ENCODE data around the gene MAL.

The MAL gene

DNA sequence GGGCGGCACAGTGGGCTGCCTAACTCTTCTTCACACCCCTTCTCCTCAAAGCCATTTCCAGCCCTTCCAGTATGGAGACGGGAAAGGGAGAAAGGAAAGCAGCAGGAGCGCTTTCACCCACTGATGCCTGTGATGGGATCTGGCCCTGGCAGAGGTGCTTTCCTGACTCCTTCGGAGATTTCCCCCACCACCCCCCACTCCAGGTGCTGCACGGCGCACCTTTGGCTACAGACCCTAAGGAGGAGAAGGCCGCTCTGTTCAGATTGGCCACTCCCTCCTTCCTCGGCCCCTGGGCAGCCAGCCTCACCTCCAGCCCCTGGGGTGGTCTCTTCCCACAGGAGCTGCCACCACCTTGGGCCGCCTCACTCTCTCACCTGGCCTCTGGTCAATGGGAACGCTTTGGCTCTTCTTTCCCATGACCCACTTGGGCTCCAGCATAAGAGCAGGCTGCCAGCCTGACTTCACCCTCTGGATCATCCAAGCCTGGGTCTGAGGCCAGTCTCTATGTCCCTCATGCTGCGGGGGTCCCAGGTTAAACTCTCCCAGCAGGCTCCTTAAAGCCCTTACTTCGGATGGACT is 18.4 kb upstream of the MAL start:
- no peak for TF ChIP-seq FOXP2 (optimal IDR thresholded peaks at IDR 0.05; ENCODE audit: borderline replicate concordance, extremely low read depth, extremely low read length, insufficient read depth)
- no peak for TF ChIP-seq POLR2AphosphoS5 (IDR thresholded peaks at IDR 0.05; ENCODE audit: low read depth, low read length)
- no peak for TF ChIP-seq REST (IDR thresholded peaks at IDR 0.05; ENCODE audit: insufficient read depth in 1 of 2, low read depth in 2 of 2, low read length in 2 of 2)
- no peak for TF ChIP-seq TAF1 (IDR thresholded peaks at IDR 0.05; ENCODE audit: borderline replicate concordance, insufficient read depth, low read length)
- no peak for TF ChIP-seq SIN3A (IDR thresholded peaks at IDR 0.05; ENCODE audit: borderline replicate concordance, insufficient read depth, low read length)

DNA sequence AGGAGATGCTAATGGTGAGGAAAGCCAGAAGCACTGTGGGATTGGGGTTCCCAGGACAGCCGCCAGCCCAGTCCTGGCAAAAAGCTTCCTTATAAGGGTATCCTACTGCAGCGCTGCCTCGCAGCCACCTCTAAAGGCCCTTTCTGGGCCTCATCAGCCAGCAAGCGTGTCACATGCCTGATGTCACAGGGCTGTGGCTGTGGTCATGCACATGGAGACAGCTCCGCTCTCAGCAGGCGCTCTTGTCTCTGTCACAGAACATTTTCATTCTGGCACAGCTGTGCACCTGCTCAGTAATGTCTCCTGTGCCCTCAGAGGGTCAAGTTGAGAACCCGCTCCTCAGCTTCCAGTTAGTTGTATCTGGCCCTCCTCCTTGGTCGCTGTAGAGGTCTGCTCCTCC is 17.7 kb upstream of the MAL start:
- TF ChIP-seq SIN3A (IDR thresholded peaks at IDR 0.05; ENCODE audit: borderline replicate concordance, insufficient read depth, low read length) (no peak), TAF1 (IDR thresholded peaks at IDR 0.05; ENCODE audit: borderline replicate concordance, insufficient read depth, low read length) (no peak), POLR2AphosphoS5 (IDR thresholded peaks at IDR 0.05; ENCODE audit: low read depth, low read length) (no peak), REST (IDR thresholded peaks at IDR 0.05; ENCODE audit: insufficient read depth in 1 of 2, low read depth in 2 of 2, low read length in 2 of 2) (no peak), FOXP2 (optimal IDR thresholded peaks at IDR 0.05; ENCODE audit: borderline replicate concordance, extremely low read depth, extremely low read length, insufficient read depth) (no peak)

- TF ChIP-seq REST (IDR thresholded peaks at IDR 0.05; ENCODE audit: insufficient read depth in 1 of 2, low read depth in 2 of 2, low read length in 2 of 2): no peak
Observed at GRCh38 chr2:95008306-95008705, 17.2 kb upstream of the MAL start.

DNA sequence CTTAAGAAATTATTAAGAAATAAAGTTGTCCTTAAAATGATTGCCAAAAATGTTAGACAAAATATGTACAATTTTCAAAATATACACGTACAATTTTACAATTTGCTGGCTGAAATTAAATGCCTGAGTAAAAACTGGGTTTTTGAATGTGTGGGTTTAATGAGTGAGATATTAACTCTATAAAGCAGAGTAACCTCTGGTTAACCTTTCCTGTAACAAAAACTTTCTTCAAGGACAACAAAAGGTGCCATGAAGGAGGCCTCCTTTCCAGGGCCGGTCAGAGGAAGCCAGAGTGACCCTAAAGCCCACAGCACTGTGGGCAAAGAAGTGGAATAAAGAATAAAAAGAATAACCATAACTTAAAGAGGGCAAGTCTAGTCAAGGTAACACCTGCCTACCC is 16.5 kb upstream of the MAL start:
- no peak for TF ChIP-seq REST (IDR thresholded peaks at IDR 0.05; ENCODE audit: insufficient read depth in 1 of 2, low read depth in 2 of 2, low read length in 2 of 2)
- no peak for TF ChIP-seq POLR2AphosphoS5 (IDR thresholded peaks at IDR 0.05; ENCODE audit: low read depth, low read length)
- TF ChIP-seq FOXP2 (optimal IDR thresholded peaks at IDR 0.05; ENCODE audit: borderline replicate concordance, extremely low read depth, extremely low read length, insufficient read depth): no peak
- no peak for TF ChIP-seq SIN3A (IDR thresholded peaks at IDR 0.05; ENCODE audit: borderline replicate concordance, insufficient read depth, low read length)
- TF ChIP-seq TAF1 (IDR thresholded peaks at IDR 0.05; ENCODE audit: borderline replicate concordance, insufficient read depth, low read length): no peak

GRCh38 chr2:95009412-95009811 is 16.1 kb upstream of the MAL start:
- no peak for TF ChIP-seq FOXP2 (optimal IDR thresholded peaks at IDR 0.05; ENCODE audit: borderline replicate concordance, extremely low read depth, extremely low read length, insufficient read depth)
- no peak for TF ChIP-seq REST (IDR thresholded peaks at IDR 0.05; ENCODE audit: insufficient read depth in 1 of 2, low read depth in 2 of 2, low read length in 2 of 2)
- TF ChIP-seq POLR2AphosphoS5 (IDR thresholded peaks at IDR 0.05; ENCODE audit: low read depth, low read length): no peak
- TF ChIP-seq TAF1 (IDR thresholded peaks at IDR 0.05; ENCODE audit: borderline replicate concordance, insufficient read depth, low read length): no peak
- TF ChIP-seq SIN3A (IDR thresholded peaks at IDR 0.05; ENCODE audit: borderline replicate concordance, insufficient read depth, low read length): no peak
